ENCODE measurements around the gene HSPD1.

HSPD1 gene

DNA sequence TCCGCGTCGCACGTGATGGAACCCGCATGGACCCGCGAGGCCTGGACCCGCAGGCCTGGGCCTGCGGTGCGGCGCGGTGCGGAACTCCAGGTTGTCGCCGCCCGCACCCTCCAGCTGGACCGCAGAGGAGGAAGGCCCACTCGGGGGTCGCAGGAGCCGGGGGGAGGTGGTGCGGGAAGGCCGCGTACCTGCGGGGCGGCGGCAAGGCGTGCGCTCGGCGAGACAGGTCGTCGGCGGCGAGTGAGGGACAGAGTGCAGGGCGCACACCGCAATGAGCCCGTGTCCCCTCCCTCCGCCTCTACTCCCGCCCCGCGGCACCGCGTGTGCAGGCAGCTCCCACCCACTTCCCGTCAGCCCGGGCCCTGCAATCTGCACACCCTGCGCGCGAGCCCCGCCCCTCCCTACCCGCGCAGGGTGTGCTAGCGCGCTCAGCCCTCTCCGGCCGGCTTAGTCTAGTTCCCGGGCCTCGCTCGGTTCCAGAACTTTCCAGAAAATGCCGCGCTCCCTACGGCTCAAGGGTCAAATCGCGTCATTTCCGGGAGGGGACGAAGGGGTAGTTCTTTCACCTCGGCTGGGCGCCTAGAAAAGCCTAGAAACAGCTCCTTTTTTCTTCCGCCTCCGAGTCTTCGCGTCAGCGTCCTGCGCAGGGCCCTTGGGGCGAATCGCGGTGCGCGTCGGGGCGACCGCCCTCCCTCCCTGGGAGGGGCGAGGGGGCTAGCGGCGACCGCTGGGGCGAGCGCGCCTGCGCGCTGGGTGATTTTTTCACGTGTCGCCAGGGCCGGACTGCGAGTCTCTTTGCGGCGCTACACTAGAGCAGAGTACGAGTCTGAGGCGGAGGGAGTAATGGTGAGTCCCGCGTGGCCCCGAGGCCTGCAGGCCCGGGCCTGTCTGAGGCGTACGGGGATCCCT lies at the start of gene HSPD1, which contains the start of gene HSPE1:
Gene HSPD1, minus strand, starts transcription at position 247 of the 909 bp plus-strand sequence. CDS start 992 bp downstream, outside the sequence.
Gene HSPE1, plus strand, starts transcription at position 786 of the 909 bp plus-strand sequence. Its CDS starts 58 bp downstream, at position 844.
- peak; percentile 98 for DNase-seq (ENCODE audit: low spot score)

DNA sequence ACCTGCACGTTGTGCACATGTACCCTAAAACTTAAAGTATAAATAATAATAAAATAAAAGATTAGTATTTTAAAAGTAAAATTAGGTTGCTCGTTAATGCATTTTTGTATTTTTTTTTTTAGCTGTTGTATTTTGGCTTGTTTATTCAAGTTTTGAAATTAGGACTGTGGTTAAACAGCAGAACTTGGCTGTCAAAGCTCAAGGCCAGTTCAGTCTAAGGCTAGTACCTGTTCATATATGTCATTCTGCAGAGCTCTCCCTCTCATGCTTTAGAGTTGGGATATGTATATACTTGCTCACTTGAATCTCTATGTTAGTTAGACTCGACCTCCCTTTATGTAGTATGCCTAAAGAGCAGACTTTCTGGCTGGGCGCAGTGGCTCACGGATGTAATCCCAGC lies 48.9 kb upstream of the HSPD1 start:
- no peak for DNase-seq (ENCODE audit: low spot score)

DNA sequence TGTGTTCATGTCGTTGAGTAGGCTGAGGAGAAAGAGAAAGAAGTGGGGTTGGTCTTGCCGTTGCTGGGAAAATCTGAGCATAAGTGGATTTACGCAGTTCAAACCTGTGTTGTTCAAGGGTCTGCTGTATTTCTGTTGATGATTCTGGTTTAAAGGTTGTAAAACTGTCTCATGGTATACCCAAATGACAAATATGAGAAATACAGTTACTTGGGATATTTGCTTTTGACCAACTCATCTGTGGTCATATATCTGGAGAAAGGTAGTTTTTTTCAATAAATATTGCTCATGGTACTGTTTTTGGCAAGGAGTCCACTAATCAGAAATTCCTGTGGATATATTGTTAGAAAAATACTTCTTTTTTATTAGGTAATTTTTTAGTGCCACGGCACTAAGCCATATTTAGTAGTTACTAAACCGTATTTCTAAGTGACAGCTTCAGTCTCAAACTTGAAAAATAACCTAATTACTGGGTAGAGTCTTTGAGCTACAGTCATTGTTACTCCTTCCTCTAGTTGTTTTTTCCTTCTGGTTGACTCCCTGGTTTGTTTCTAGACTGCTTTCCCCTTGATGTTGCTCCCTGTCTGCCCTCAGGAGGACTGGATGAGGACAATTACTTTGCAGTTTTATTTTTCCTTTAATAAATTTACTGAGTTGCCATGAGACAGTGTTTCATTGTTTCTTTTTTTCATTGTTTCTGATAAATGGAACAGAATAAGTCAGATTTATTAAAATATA lies 47.7 kb upstream of the HSPD1 start:
- no peak for DNase-seq (ENCODE audit: low spot score)

DNA sequence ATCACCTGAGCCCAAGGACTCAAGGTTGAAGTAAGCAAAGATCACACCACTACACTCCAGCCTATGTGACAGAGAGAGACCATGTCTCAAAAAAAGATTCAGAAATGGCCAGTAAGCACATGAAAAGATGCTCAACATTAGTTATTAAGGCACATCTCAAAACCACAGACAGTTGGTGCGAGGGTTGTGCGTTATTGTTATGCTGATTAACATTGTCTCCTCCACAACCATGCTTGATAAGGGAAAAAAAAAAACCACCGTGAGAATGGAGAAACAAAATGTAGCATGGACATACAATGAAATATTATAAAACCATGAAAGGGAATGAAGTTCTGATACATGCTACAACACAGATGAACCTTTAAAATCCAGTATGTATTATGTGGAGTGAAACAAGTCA lies 43.6 kb upstream of the HSPD1 start:
- DNase-seq (ENCODE audit: low spot score) = no peak

DNA sequence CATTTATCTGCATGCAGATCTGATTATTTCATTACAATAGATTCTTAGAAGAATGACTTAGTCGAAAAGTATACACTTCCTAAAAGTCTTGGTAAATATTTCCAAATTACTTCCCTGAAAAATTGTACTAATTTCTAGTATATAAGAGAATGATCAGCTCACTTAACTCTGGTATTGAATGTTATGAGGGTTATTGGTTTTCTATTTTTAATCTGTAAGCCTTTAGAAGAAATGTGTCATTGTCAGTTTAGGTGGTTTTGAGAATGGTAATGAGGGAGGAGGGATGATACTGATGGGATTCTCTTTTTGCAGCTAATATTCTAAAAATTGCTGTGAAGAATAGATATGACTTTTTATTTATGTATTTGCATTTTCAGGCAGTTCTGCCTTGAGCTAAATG lies 40.1 kb upstream of the HSPD1 start:
- DNase-seq (ENCODE audit: low spot score) = no peak

DNA sequence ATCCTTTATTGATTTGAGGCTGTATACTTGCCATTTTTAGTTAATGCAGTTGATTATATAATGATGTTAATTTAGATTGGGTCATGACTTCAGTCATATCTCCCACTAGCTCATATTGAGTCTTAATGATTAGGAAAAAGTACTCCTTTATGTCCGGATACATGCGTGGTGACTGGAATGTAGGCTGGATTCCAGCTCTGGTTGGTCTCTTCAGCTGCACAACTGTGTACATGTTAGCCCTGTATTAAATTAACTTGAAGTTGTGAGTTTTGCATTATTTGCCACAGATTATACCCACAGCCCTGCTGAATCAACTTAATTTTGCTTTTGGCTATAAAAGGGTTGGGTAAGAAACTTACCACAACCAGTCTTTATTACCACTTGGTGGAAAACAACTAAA lies 38.8 kb upstream of the HSPD1 start:
- DNase-seq (ENCODE audit: low spot score) = no peak

DNA sequence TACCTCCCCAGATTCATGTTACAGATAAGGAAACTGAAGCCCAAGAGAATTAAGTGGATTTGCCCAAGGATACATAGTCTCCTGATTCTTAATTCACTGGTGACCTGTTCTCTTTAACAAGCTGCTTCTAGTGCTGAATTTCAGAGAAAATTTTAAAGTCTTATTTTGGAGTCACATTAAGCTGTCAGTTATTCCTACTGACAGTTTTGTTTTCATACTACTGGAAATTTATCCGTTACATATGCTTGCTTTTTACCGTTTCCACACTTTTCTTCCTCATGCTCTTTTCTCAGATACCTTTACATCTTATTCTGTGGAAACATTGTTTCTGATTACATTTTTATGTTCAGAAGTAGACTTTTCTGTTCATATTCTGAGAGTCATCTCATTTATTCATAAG lies 17.5 kb upstream of the HSPD1 start:
- DNase-seq (ENCODE audit: low spot score) = no peak

DNA sequence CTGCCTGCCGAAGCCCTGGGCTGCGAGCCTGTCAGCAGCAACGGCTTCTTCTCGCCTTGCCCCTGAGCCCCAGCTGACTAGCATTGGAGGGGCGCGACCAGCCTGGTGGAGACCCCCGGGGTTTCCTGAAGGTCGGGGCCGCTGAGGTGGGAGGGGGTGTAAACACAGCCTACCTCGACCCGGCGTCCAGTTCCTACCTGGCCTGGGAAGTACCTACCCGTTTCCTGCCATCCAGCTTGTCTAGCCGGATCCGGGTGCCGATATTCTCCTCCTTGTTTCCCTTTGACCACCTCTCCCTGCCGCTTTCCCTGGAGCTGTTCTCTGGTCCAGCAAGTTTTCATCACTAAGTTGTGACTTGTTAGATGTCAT lies 16.7 kb upstream of the HSPD1 start:
- DNase-seq (ENCODE audit: low spot score) = peak; percentile 45

DNA sequence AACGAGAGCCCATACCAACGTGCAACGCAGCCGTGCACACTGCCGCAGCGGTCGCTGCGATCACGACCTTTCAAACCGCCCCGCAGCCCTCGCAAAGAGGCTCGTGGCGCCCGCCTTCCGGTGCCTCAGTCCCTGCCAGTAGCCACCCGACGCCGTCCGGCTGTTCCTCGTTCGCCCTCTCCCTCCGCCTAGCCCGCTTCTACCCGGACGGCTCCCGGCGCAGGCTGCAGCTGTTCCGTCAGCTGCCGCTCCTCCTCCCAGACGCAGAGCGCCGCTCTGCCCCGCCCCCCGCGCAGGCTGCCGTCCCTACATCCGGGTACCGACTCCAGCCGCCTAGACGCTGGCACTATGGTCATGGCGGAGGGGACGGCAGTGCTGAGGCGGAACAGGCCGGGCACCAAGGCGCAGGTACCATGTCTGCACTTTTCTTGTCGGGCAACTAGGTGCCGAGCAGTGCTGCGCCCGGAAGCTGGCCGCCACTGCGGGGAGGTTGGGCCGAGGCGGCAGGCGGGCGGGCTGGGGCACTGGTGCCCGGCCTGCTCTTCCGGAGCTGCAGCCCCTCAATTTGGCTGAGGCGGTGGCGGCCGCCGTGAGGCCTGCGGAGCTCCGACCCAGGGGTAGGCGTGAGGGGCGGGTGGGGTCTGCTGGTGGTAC lies 16.2 kb upstream of the HSPD1 start, which contains the start of gene MOB4:
Gene MOB4, plus strand, starts transcription at position 328 of the 654 bp plus-strand sequence. Its CDS starts 21 bp downstream, at position 349.
- DNase-seq (ENCODE audit: low spot score) = peak; percentile 94

DNA sequence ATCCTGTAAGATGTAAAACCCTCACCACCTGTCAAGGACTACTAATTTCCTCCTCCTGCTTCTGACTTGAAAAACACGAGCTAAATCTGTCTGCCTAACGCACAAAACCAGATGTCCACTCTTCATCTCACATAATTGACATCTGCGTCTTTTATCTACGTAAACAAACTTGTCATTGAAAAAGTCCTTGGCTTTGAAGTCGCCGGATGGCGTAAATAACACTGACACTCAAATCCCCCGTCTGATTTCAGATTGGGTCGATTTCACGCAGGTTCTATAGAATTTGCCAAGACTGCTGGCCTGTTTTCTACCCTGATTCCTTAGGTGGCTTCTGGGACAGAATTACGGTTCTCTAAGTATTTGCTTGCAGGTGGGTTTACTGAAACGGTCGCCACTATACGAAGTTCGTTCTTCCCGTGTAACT lies 15.7 kb upstream of the HSPD1 start:
- no peak for DNase-seq (ENCODE audit: low spot score)

DNA sequence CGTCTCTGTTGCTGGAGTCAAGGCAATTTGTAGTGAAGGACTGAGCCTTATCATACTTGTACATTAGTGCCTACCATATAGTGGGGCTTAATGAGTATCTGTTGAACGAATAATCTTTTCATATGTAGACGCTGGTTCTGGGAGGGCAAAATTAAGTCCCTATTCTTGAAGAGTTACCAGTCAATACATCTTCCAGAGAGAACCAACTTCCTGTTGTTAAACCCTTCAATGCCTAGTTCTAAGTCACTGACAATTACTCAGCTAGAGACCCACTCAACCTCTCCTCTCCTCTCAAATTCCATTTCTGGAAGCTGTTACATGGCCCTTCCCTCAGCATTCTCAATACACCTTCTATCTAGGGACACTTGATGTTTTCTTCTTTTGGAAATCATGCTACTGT lies 15.1 kb upstream of the HSPD1 start:
- DNase-seq (ENCODE audit: low spot score) = peak; percentile 14

DNA sequence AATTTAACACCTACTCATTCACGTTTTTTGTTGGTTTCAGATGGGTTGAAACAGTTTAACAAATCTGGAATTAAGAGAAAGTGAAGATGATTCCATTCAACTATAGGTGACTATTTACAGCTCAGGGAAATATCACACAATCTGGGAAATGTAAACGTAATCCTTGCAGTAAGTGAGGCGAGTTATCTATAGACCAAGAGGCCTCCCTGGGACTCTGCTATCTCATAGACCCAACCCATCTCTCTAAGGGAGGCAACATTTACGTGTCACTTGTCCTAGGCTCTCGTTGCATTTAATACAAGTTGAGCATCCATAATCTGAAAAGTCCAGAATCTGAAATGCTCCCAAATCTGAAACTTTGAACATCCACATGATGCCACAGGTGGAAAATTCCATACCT lies 14.3 kb upstream of the HSPD1 start:
- no peak for DNase-seq (ENCODE audit: low spot score)

DNA sequence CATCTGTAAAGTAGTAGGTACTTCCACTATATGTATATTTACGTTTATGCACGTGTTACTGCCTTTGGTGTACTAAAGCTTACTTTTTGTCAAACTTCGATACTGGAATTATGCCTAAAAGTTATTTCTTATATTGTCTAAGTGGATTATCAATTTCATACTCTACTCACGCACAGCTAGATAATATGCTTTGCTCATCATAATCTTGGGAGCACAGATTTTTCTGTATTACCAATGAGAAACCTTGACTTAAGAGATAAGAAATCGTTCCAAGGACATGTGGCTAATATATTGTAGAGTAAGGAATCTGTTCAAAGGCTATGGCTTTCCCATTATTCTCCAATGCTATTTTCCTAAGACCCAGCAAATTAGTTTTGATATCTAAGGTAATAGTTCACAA lies 7.0 kb upstream of the HSPD1 start:
- no peak for DNase-seq (ENCODE audit: low spot score)

DNA sequence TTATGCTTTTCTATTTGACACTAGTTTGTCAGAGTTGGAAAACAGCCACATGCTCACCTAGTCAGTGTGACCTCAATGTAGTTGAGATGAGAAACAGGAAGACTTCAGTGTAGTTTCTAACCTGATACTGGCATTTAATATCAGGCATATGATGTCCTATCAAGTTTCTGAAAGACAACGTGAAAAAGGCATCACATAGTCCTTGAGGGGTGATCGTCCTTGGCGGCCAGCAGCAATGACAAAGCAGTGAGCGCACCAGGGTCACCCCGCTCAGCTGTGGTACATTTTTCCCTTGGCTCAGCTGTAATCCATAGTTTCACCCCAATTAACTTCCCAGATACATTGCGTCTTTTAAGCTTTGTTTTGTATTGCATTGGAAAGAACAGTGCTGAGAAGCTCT lies 4.9 kb upstream of the HSPD1 start:
- DNase-seq (ENCODE audit: low spot score) = no peak

DNA sequence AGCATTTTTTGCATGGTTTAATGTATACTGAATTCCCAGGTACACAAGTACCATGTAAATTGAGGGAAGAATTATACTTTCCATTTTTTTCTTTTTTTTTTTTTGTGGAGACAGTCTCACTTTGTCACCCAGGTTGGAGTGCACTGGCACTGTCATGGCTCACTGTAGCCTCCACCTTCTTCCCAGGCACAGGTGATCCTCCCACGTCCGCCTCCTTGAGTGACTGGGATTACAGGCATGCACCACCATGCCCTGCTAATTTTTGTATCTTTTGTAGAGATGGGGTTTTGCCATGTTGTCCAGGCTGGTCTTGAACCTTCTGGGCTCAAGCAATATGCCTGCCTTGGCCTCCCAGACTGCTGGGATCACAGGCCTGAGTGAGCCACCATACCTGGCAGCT lies 4.4 kb upstream of the HSPD1 start:
- no peak for DNase-seq (ENCODE audit: low spot score)

DNA sequence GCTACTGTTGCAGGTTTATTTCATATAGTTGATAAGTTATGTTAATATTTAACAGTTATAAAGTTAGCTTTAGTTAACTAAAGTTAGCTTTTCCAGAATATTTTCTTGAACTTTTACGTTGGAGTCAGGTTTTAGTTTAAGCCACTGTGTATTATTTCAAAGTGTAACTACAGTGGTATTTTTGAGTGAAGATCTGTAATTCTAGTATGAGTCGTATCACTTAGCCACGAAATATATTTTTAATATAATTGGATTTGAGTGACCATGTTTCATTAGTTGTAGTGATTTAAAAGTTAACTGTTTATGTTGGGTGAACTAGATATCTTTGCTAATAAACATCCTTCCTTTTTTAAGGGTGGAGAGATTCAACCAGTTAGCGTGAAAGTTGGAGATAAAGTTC lies 3.0 kb upstream of the HSPD1 start:
- no peak for DNase-seq (ENCODE audit: low spot score)

DNA sequence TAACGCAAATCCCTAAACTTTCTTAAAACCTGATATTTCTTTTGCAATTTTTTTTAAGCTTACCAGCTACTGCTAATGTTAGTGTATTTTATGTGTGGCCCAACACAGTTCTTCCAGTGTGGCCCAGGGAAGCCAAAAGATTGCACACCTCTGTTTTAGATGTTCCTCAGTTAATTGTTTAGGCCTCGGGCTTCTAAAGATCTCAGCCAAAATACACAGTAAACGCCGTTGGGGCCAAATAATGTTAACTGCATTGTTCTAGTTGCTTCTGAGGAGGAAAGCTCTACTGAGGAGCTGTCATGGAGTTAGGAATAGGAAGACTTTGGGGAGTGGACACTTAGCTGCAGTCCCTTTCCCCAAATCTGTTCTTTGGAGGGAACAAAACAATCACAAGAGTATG lies 2.6 kb upstream of the HSPD1 start:
- DNase-seq (ENCODE audit: low spot score) = no peak

DNA sequence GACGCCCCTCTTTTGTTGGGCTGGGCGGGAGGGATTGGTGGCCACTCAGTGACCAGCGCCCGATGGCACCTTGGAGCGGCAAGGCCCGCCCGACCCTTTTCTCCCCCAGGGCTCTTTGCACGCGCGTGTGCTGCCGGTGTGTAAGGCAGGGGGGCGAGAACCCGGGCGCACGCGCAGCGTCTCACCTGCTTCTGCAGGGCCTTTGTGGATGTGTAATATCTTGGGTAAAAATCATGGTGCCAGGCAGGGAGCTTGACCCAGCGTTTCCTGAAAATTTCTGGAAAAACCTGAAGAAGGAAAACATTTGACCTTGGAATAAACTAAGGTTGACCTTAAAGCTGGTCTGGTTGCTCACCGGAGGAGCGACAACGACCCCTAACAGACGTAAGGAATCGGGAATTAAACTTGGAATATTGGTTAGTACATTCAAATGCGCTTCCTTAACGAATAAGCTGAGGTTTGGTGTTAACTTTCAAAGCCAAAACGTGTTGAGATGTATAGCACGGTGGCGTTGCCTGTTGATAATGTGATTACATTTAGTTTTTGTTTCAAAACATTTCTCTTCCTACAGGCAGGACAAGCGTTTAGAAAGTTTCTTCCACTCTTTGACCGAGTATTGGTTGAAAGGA lies 977 bp upstream of the HSPD1 start:
- no peak for DNase-seq (ENCODE audit: low spot score)

DNA sequence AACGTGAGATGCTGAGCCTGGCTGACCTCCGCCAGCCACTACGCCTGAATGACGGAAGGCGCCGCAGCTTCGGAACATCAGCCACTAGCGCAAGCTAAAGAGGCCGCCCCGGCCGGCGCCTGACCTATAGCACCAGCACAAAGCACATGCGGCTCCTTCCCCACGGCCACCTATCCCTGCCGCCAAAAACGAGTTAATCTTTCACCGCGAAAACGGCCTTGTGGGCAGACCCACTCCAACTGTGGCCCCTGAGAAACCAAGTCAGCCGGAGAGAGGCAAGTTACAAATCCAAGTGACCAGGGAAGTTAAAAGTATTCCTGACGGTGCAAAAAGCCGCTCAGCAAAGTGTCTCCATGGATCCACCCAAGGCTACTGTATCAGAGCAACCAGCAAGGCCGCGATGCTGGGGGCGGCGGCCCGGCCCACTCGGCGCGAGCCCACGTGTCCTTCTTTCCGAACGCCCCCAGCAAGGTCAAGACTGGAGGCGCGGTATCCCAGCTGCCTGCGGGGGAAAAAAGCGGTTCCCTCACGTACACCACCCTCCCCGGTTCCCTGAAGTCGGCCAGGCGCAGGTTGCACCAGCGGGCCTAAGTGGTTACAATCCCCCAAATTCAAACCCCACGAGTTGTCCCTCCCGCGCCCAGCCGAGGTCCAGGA lies 575 bp downstream of the HSPD1 start:
- DNase-seq (ENCODE audit: low spot score) = peak; percentile 62

DNA sequence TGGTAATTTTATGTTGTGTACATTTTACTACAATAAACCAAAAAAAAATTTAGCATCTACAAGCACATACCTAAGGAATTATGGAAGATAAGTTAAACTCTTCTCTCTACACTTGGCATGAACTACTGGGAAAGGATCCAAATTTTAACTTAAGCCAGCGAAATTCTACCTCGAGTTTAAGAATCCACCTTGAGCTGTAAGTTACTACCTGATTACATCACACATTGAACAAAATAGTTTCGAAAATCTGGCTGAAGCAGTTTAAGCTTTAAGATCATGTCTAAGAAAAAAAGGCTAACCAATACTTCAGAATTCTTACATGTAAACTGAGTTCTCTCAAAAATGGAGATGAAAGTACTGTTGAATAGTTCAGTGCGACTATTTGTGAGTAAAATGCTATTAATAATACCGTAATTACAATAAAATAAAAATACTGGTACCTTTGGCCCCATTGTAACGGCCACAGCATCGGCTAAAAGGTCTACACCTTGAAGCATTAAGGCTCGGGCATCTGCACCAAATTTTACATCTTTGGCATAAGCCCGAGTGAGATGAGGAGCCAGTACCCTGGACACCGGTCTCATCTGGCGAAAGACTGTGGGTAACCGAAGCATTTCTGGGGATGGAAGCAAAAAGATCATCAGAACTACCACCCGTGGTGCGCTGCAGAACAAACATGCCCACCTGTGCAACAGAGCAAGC lies 1.3 kb downstream of the HSPD1 start:
- DNase-seq (ENCODE audit: low spot score) = no peak

DNA sequence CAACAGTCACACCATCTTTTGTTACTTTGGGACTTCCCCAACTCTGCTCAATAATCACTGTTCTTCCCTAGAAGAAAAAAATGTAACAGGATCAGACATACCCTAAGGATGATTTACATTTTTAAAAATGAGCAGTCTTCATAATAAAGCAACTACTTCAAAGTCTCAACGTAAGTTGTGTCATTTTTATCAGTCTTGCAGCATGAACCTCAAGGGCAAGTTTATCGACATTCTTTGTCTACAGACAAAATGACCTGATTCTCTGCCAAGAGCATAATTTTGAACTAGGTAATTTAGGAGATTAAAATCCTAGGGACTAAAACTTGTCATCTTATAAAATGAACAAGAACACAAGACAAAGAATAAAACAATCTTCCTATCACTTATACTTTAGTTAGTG lies 2.3 kb downstream of the HSPD1 start:
- no peak for DNase-seq (ENCODE audit: low spot score)
